SKM-1 (cell line): ENCODE measurements around the gene NPAS3.

Experiments used
- DNase-seq: peaks from one replicate; lab custom pipeline; 2025; ENCODE audit not compliant: unreplicated experiment; lab: John Stamatoyannopoulos, UW

Gene NPAS3

GRCh38 chr14:33542338-33543287, 603.9 kb downstream of the NPAS3 start:
- DNase-seq, result no peak

- DNase-seq, result no peak
Measured at GRCh38 chr14:33545696-33546095, 607.0 kb downstream of the NPAS3 start.

- DNase-seq, result no peak
Measured at GRCh38 chr14:33548606-33549005, 609.9 kb downstream of the NPAS3 start.

GRCh38 chr14:33551963-33552362, 613.3 kb downstream of the NPAS3 start:
- DNase-seq, result no peak

- DNase-seq, result no peak
Measured at GRCh38 chr14:33553706-33554278, 615.1 kb downstream of the NPAS3 start.

- DNase-seq, result no peak
Measured at GRCh38 chr14:33554988-33555387, 616.3 kb downstream of the NPAS3 start.

- no peak for DNase-seq
Measured at GRCh38 chr14:33555710-33556350, 617.2 kb downstream of the NPAS3 start.

- no peak for DNase-seq
Measured at GRCh38 chr14:33556382-33557121, 617.9 kb downstream of the NPAS3 start.

- DNase-seq, result no peak
Measured at GRCh38 chr14:33560718-33561431, 622.2 kb downstream of the NPAS3 start.

GRCh38 chr14:33561488-33562175, 623.0 kb downstream of the NPAS3 start:
- DNase-seq, result no peak

- DNase-seq, result no peak
Measured at GRCh38 chr14:33563191-33563900, 624.7 kb downstream of the NPAS3 start.

- no peak for DNase-seq
Measured at GRCh38 chr14:33563901-33564197, 625.2 kb downstream of the NPAS3 start.

GRCh38 chr14:33564774-33565630, 626.3 kb downstream of the NPAS3 start:
- no peak for DNase-seq

- no peak for DNase-seq
Measured at GRCh38 chr14:33566082-33566481, 627.4 kb downstream of the NPAS3 start.

GRCh38 chr14:33567023-33567728, 628.5 kb downstream of the NPAS3 start:
- no peak for DNase-seq

GRCh38 chr14:33567731-33568130, 629.1 kb downstream of the NPAS3 start:
- DNase-seq, result no peak

GRCh38 chr14:33568935-33569579, 630.4 kb downstream of the NPAS3 start:
- DNase-seq, result no peak
